GM12878 (cell line): Measurements from ENCODE around the gene LEKR1. TPM values are rescaled to one million over a fixed set of nuclear protein-coding genes. Genes with fewer than 3 reads are reported as not detected.

Experiments used
- ATAC-seq: fragments of 200-7000 bp; cut with Tn5 transposase; 3 replicates; pipeline ENCODE4 v1.9.1; 2020; ENCODE audit warnings: mild to moderate bottlenecking, moderate library complexity
- BruUV-seq: library from RNA; stranded (reverse); fragments of 400-500 nt; replicated peaks from 2 replicates; lab custom pipeline; 2021; lab: Mats Ljungman, UMichigan
- CTCF ChIA-PET: fragments of 300-600 bp; sonication (Branson Sonifier 250); formaldehyde crosslinking; extraction: SDS; loops from one replicate; lab custom pipeline; 2021; ENCODE audit warnings: inconsistent platforms; lab: Yijun Ruan, JAX
- POLR2A ChIA-PET: fragments of 350-600 bp; formaldehyde crosslinking; extraction: SDS; loops from one replicate; lab custom pipeline; 2021; ENCODE audit warnings: inconsistent platforms; lab: Charles Lee
- RAD21 ChIA-PET: fragments of 300-600 bp; sonication (Branson Sonifier 250); formaldehyde crosslinking; loops from one replicate; lab custom pipeline; 2023; ENCODE audit warnings: antibody characterized with exemption; ENCODE audit not compliant: unreplicated experiment; lab: Charles Lee
- SMC1A ChIA-PET: fragments of 300-600 bp; sonication (Branson Sonifier 250); formaldehyde crosslinking; loops from one replicate; lab custom pipeline; 2023; ENCODE audit not compliant: unreplicated experiment, uncharacterized antibody; lab: Charles Lee
- DNase-seq: peaks from one replicate; pipeline ENCODE4 v3.0.0-alpha.2; 2011; ENCODE audit warnings: low read depth, low spot score
- FAIRE-seq: peaks from 3 replicates; lab custom pipeline; 2011; peaks lifted over from hg19 to GRCh38; lab: Jason Lieb, UNC
- H2AFZ ChIP-seq: 2 replicates; pipeline ENCODE4 v1.6.0; 2011; ENCODE audit warnings: low read depth, low read length, control low read depth; ENCODE audit not compliant: control insufficient read depth
- H3K27ac ChIP-seq: 2 replicates; pipeline ENCODE4 v1.5.1; 2011; ENCODE audit warnings: control low read depth; ENCODE audit not compliant: control insufficient read depth, insufficient read depth
- H3K27me3 ChIP-seq, 2 experiments: replicated peaks in 1 of 2; 2 replicates each; pipeline versions ENCODE4 v1.6.0 to v1.6.1; 2011; ENCODE audit warnings: low read length in 1 of 2; ENCODE audit not compliant: control insufficient read depth in 2 of 2, insufficient read depth in 2 of 2
- H3K36me3 ChIP-seq, 2 experiments: 2 replicates each; pipeline ENCODE4 v1.5.1; 2011; ENCODE audit warnings: low read length in 1 of 2; ENCODE audit not compliant: control insufficient read depth in 2 of 2, insufficient read depth in 2 of 2
- H3K4me1 ChIP-seq: 2 replicates; pipeline ENCODE4 v1.6.1; 2011; ENCODE audit warnings: mild to moderate bottlenecking, low read length, moderate library complexity, mixed read lengths; ENCODE audit not compliant: control insufficient read depth, insufficient read depth
- H3K4me2 ChIP-seq: 2 replicates; pipeline ENCODE4 v1.6.0; 2011; ENCODE audit warnings: control low read depth; ENCODE audit not compliant: control insufficient read depth, insufficient read depth
- H3K4me3 ChIP-seq: fragments of 200-600 bp; sonication (generic); 2 replicates; pipeline ENCODE4 v1.5.1; 2016
- H3K79me2 ChIP-seq: 2 replicates; pipeline ENCODE4 v1.6.0; 2011; ENCODE audit warnings: low read length; ENCODE audit not compliant: control insufficient read depth, insufficient read depth
- H3K9ac ChIP-seq: 2 replicates; pipeline ENCODE4 v1.8.0; 2011; ENCODE audit warnings: low read length, control low read depth, mixed read lengths; ENCODE audit not compliant: control insufficient read depth, insufficient read depth
- H3K9me3 ChIP-seq: replicated peaks from 3 replicates; pipeline ENCODE4 v1.5.1; 2011; ENCODE audit warnings: mild to moderate bottlenecking, low read length; ENCODE audit not compliant: control insufficient read depth, insufficient read depth
- H4K20me1 ChIP-seq: 2 replicates; pipeline ENCODE4 v1.6.0; 2011; ENCODE audit not compliant: control insufficient read depth, insufficient read depth
- CBX3 ChIP-seq: fragments of 200-600 bp; sonication (generic); IDR thresholded peaks from 2 replicates; pipeline ENCODE4 v1.6.1; 2016; ENCODE audit warnings: low read depth, borderline replicate concordance
- EED ChIP-seq: sonication (generic); IDR thresholded peaks from 2 replicates; pipeline ENCODE4 v1.6.1; 2016; ENCODE audit warnings: antibody characterized with exemption, low read depth
- IKZF2 ChIP-seq, 2 experiments: fragments of 450-650 bp; IDR thresholded peaks; 2 replicates each; pipeline ENCODE4 v1.6.1; 2017; ENCODE audit warnings: mild to moderate bottlenecking in 2 of 2, moderate library complexity in 2 of 2
- SUPT20H ChIP-seq: IDR thresholded peaks from 2 replicates; pipeline ENCODE4 v1.6.1; 2011; ENCODE audit warnings: low read depth, mild to moderate bottlenecking, low read length, moderate library complexity, borderline replicate concordance; ENCODE audit not compliant: control insufficient read depth
- ZNF384 ChIP-seq: IDR thresholded peaks from 2 replicates; pipeline ENCODE4 v1.6.1; 2012; ENCODE audit warnings: low read depth, mild to moderate bottlenecking, low read length, improper control_type of control experiment, borderline replicate concordance
- ZSCAN29 ChIP-seq: fragments of 450-650 bp; IDR thresholded peaks from 2 replicates; pipeline ENCODE4 v1.6.1; 2017; ENCODE audit warnings: mild to moderate bottlenecking, moderate library complexity
- WGBS: methylation state at CpG from one replicate; pipeline ENCODE4 v1.1.6; 2016; ENCODE audit warnings: low lambda C conversion rate; ENCODE audit not compliant: insufficient replicate concordance, insufficient coverage; ENCODE audit errors: missing lambda C conversion rate; 5-methylcytosine and 5-hydroxymethylcytosine counted together
- in situ Hi-C: fragments of 300-500 bp; cut with MboI; formaldehyde crosslinking; loops from 9 replicates; pipeline ENCODE4 v1.14.3; 2018; ENCODE audit warnings: mixed read lengths
- intact Hi-C: fragments of 100-400 bp; cut with micrococcal nuclease; formaldehyde crosslinking; loops from one replicate; pipeline ENCODE4 v1.14.2; 2022; ENCODE audit not compliant: unreplicated experiment
- polyA plus RNA-seq, 11 experiments: library from polyadenylated mRNA; depleted of rRNA in 4 of 11; unstranded in 6 of 11; stranded (reverse) in 5 of 11; fragments of >200 nt; fragmentation: Nextera tagmentation in 4 of 11; fragmentation: Illumina TruSeq in 1 of 11; extraction: Ambion mirVana in 4 of 11; extraction: Trizol in 1 of 11; gene quantifications; 1 replicate in 1 of 11; 2 replicates in 10 of 11; pipeline versions ENCODE4 v1.2.1 to v1.2.3, GENCODE V29; 2011 to 2016; ENCODE audit warnings: inconsistent platforms in 2 of 11, missing spikeins in 2 of 11, low read depth in 1 of 11
- total RNA-seq, 4 experiments: library from RNA; depleted of rRNA in 3 of 4; stranded (reverse); fragments of >200 nt in 3 of 4; fragmentation: Illumina TruSeq in 1 of 4; extraction: Trizol in 1 of 4; gene quantifications; 2 replicates each; pipeline versions ENCODE4 v1.2.1 to v1.2.3, GENCODE V29; 2013 to 2021
- TF ChIP-seq, protein P1 (sequence below): fragments of 450-650 bp; conservative IDR thresholded peaks from 2 replicates; pipeline ENCODE4 v1.6.1; 2017; ENCODE audit warnings: mild to moderate bottlenecking, moderate library complexity

LEKR1 gene
- total and polyA plus RNA-seq, 10 of the 15 experiments (the other 5 are each of a cell fraction or from before 2014, with no cell fraction given): 0.48 to 3.2 (median 1.3) TPM

- intact Hi-C loops (no loop called here), in situ Hi-C loops (no loop called here)
- Histone ChIP-seq H3K4me2 (no peak overlapping the region), H2AFZ (no peak overlapping the region), H3K27ac (no peak overlapping the region), H4K20me1 (no peaks in the 10 kb centered on the region), H3K27me3 (no peaks in the 10 kb centered on the region), H3K79me2 (no peaks in the 10 kb centered on the region), H3K4me3 (no peak overlapping the region), H3K36me3 (no peaks in the 10 kb centered on the region), H3K4me1 (no peaks in the 10 kb centered on the region), H3K9ac (no peak overlapping the region), H3K9me3 (no peaks in the 10 kb centered on the region)
- SMC1A ChIA-PET: no interaction called here
- RAD21 ChIA-PET: no interaction called here
- POLR2A ChIA-PET: no interaction called here
- BruUV-seq: no TSS peak
- TF ChIP-seq CBX3 (no peak), EED (no peak), ZNF384 (no peak), ZSCAN29 (no peak), SUPT20H (no peak), IKZF2 (IDR thresholded peaks at IDR 0.05) (no peak)
- TF ChIP-seq, protein P1, sequence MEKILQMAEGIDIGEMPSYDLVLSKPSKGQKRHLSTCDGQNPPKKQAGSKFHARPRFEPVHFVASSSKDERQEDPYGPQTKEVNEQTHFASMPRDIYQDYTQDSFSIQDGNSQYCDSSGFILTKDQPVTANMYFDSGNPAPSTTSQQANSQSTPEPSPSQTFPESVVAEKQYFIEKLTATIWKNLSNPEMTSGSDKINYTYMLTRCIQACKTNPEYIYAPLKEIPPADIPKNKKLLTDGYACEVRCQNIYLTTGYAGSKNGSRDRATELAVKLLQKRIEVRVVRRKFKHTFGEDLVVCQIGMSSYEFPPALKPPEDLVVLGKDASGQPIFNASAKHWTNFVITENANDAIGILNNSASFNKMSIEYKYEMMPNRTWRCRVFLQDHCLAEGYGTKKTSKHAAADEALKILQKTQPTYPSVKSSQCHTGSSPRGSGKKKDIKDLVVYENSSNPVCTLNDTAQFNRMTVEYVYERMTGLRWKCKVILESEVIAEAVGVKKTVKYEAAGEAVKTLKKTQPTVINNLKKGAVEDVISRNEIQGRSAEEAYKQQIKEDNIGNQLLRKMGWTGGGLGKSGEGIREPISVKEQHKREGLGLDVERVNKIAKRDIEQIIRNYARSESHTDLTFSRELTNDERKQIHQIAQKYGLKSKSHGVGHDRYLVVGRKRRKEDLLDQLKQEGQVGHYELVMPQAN: no peak
- ATAC-seq (no peak), FAIRE-seq (no peak), DNase-seq (no peak)
- 98% methylated on average over 2 of the region's 2 CpGs for WGBS
- CTCF ChIA-PET: interaction anchor here (1.3 to 2.5 kb wide), 2 partner anchors 8 to 175 kb away, joined by 3 to 7 read pairs; no protein-coding TSS in a partner anchor
Measured at GRCh38 chr3:156906275-156906674, 80.1 kb downstream of the LEKR1 start.
